GM10847 (cell line): ENCODE data around the gene FAM124B.

Experiments used
- POLR2A ChIP-seq: IDR thresholded peaks from 2 replicates; pipeline ENCODE4 v1.6.1; 2011; ENCODE audit not compliant: insufficient read length; ENCODE audit errors: extremely low read depth

Gene FAM124B

DNA sequence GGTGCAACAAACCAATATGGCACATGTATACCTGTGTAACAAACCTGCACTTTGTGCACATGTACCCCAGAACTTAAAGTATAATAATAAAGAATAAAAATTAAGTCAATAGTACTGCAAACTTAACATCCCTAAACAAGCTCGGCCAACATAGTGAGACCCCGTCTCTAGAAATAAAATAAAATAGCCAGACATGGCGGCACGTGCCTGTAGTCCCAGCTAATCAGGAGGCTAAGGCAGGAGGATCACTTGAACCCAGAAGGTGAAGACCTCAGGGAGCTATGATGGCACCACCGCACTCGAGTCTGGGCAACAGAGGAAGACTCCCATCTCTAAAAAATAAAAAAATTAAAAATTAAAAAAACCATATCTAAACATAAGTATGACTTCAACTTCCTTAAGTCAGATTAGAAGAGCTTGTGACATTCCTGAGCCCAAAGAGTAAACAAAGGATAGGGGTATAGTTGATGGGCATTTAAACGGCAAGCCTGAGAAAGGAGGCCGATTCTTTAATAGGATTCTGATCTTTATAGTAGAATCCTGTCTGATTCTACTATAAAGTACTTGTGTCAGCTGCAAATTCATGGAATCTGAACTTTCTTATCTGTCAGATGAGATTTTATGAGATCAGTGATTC is 1.6 kb downstream of the FAM124B start:
- no peak for TF ChIP-seq POLR2A

DNA sequence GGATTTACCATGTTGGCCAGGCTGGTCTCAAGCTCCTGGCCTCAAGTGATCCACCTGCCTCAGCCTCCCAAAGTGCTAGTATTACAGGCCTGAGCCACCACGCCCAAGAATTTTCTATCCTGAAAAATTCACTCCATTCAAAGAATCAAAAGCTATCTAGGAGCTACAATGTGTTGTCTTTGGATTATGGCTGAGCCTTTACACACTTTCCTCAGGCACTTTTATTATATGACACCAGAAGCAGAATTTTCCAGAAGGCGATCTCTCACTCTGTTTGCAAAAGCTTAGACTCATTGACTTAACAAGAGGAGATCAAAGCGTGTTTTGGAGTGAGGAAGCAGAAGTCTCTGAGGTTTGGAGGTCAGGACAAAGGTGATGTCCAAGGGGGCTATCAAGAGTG is 3.6 kb downstream of the FAM124B start:
- TF ChIP-seq POLR2A, result no peak

GRCh38 chr2:224395620-224396390 is 6.1 kb downstream of the FAM124B start:
- TF ChIP-seq POLR2A, result no peak

- TF ChIP-seq POLR2A, result no peak
Observed at GRCh38 chr2:224393157-224393872, 8.6 kb downstream of the FAM124B start.

DNA sequence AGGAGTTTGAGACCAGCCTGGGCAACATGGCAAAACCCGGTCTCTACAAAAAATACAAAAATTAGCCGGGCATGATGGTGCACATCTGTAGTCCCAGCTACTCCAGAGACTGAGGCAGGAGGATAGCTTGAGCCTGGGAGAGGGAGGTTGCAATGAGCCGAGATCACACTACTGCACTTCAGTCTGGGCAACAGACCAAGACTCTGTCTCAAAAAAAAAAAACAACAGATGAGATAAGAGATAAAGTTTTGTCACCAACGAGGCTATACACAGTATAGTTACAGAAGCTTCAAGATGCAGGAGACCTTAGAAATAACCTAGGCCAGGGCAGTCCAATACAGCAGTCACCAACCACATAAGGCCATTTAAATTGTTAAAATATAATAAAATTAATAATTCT is 9.4 kb downstream of the FAM124B start:
- no peak for TF ChIP-seq POLR2A

- no peak for TF ChIP-seq POLR2A
Observed at GRCh38 chr2:224389317-224389716, 12.6 kb downstream of the FAM124B start.

- TF ChIP-seq POLR2A, result no peak
Observed at GRCh38 chr2:224386876-224387275, 15.0 kb downstream of the FAM124B start.

DNA sequence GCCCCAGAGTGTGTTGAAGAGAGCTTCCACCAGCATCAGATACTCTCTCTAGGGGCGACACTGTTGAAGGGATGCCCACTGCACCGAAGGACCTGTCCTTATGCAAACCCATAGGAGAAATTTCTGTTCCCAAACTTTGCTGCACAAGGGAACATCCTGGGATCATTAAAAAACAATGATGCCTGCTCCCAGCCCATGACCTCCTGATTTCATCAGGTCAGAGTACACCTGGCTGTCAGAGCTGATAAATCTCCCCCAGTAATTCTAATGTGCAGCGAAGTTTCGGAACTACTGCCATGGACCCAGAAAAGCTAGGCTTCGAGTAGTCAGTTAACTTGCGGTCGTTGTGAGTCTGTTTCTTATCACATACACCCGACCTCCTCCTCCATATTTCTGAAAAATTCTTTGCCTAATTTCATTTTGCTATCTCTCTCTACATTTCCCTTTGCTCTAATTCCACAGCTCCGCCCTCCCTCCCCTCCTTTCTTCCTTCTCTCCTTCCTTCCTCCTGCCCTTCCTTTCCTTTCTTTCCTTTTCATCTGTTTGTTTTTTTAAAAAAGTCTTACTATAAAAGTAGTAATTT is 18.8 kb downstream of the FAM124B start:
- no peak for TF ChIP-seq POLR2A

- no peak for TF ChIP-seq POLR2A
Observed at GRCh38 chr2:224381521-224382279, 20.2 kb downstream of the FAM124B start.

GRCh38 chr2:224379986-224380385 is 21.9 kb downstream of the FAM124B start:
- no peak for TF ChIP-seq POLR2A

DNA sequence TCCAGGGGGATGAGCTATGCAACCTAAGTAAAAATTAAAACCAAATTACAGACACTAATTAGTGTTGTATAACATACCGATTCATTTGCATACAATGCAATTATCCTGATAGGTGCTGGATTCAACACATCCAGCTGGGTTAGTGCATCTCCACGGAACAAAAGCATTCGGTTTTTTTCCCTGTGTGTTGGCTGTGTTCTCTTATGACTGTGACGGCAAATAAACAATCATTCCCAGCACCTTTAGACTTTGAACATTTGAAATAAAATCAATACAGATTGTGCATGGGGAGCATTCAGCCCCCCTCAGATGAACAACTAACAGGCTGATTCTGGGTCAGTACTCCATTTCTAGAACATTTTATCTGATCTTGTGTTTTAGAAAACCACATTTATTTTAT is 22.7 kb downstream of the FAM124B start:
- no peak for TF ChIP-seq POLR2A

DNA sequence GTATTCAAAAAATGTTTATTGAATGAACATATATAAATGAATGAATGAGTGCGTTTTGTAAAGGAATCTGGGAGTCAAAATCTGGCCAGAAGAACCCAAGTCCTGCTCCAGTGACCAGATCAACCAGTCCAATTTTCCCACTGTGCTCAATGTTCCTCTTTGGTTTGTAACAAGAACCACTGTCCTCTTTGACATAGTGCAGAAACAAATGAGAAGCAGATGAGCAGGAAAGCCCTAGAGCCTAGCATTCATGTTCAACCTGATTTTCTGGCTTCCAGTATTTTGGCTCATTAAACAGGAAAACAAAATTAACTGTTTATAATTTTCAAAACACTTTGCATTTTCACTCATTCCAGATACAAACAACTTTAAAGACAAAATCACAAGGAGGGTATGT is 23.2 kb downstream of the FAM124B start:
- no peak for TF ChIP-seq POLR2A

DNA sequence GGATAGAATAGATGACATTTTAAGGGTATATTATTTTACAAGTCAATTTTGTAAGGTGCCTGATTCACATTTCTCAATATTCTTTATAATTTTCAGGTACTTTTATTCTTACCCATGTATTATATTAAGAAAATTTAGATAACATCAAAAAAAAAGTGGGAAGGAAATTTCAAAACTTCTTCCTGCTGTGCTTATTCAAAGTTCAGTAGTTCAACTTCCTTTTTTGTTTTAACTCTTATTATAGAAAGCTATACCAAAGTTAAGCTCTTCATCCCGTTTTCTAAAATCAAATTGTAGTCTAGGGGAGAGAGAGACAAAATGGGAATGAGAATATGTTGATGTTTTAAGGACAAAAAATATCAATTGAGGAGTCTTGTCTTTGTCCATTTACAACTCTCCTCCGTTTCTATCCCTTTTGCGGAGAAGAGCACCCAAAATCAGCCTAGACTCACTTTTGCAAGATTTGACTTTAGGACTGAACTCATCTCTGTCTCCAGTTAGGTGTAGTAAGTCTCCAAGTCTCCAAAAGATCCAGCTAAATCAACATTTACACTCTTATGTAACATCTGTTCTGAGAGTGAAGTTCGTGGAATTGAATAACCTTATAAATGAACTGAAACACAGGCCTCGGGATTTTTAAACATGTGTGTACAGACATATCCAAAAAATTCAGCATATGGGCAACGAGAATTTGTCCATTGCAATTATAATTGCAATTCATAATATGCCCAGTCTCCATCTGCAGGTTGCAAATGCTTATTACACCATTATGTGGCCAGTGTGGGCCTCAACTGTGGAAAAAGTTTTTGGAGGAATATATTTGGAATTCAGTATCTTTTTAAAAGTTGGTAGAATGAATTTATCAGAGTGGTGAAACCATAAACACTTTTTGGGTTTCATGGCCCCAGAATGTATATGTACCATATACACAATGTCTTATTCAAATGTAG is 23.9 kb downstream of the FAM124B start:
- no peak for TF ChIP-seq POLR2A

- no peak for TF ChIP-seq POLR2A
Observed at GRCh38 chr2:224372641-224373040, 29.3 kb downstream of the FAM124B start.

GRCh38 chr2:224369028-224369632 is 32.8 kb downstream of the FAM124B start:
- TF ChIP-seq POLR2A, result no peak
